Retinal pigment epithelial cell (primary cell): ENCODE data around the gene KCNIP1.

Experiments
- DNase-seq: peaks from one replicate; pipeline ENCODE4 v3.0.0-alpha.2; 2010; ENCODE audit warnings: low read depth
- H3K4me3 ChIP-seq: 2 replicates; pipeline ENCODE4 v1.5.1; 2011; ENCODE audit warnings: mild to moderate bottlenecking, low read length, control low read depth, moderate library complexity
- CTCF ChIP-seq: conservative IDR thresholded peaks from 2 replicates; pipeline ENCODE4 v1.5.1; 2011; ENCODE audit warnings: low read depth, low read length, control low read depth, inconsistent platforms

Gene KCNIP1

GRCh38 chr5:170482511-170482910 lies 21.3 kb upstream of the KCNIP1 start:
- TF ChIP-seq CTCF, result no peak
- no peak overlapping the region for H3K4me3 ChIP-seq
- no peak for DNase-seq

GRCh38 chr5:170483701-170484458 lies 19.9 kb upstream of the KCNIP1 start:
- TF ChIP-seq CTCF, result no peak
- no peak overlapping the region for H3K4me3 ChIP-seq
- no peak for DNase-seq

- TF ChIP-seq CTCF, result no peak
- DNase-seq, result no peak
- no peak overlapping the region for H3K4me3 ChIP-seq
These were observed 19.4 kb upstream of the KCNIP1 start for GRCh38 chr5:170484459-170484831.

GRCh38 chr5:170484847-170485615 lies 18.8 kb upstream of the KCNIP1 start:
- no peak overlapping the region for H3K4me3 ChIP-seq
- no peak for TF ChIP-seq CTCF
- no peak for DNase-seq

GRCh38 chr5:170485616-170485911 lies 18.3 kb upstream of the KCNIP1 start:
- H3K4me3 ChIP-seq, result no peak overlapping the region
- DNase-seq, result no peak
- no peak for TF ChIP-seq CTCF

GRCh38 chr5:170486371-170486770 lies 17.4 kb upstream of the KCNIP1 start:
- H3K4me3 ChIP-seq, result no peak overlapping the region
- no peak for DNase-seq
- no peak for TF ChIP-seq CTCF

- no peak for TF ChIP-seq CTCF
- DNase-seq, result no peak
- H3K4me3 ChIP-seq, result no peak overlapping the region
These were observed 15.2 kb upstream of the KCNIP1 start for GRCh38 chr5:170488570-170488969.
